Endometrial microvascular endothelial cells (primary cell): ENCODE measurements around the gene TNPO2. TPM values are rescaled to one million over a fixed set of nuclear protein-coding genes. Genes with fewer than 3 reads are reported as not detected.
"Not testable (repeated sequence)": the region's sequence is repeated elsewhere in the genome, so short reads cannot be mapped to it uniquely, and the experiment has no call there.

Experiments used
- in situ Hi-C: cut with HindIII; loops from 2 replicates; pipeline ENCODE4 v1.10.0; 2017; ENCODE audit warnings: low sequenced_read_pairs, low pct_unique_long_range_greater_than_20kb; ENCODE audit errors: inconsistent ontology term
- total RNA-seq: library from RNA; depleted of rRNA; stranded (reverse); fragments of >200 nt; gene quantifications from one replicate; pipeline ENCODE4 v1.2.3, GENCODE V29; 2015; ENCODE audit errors: inconsistent ontology term

Gene TNPO2
- total RNA-seq, 1 donor from 2014 or later, result 23.1 TPM

DNA sequence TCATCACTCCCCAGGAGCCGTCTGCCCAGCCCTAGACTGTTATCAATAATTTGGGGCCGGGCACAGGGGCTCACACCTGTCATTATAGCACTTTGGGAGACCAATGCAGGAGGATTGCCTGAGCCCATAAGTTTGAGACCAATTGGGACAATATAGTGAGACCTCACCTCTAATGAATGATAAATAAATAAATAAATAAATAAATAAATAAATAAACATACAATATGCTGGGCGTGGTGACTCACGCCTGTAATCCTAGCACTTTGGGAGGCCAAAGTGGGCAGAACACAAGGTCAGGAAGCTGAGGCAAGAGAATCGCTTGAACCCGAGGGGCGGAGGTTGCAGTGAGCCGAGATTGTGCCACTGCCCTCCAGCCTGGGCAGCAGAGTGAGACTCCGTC, 10.4 kb downstream of the TNPO2 start:
- in situ Hi-C loops, result not testable (repeated sequence)

- in situ Hi-C loops, result not testable (repeated sequence)
Observed at GRCh38 chr19:12712077-12712476, 11.7 kb downstream of the TNPO2 start.

- in situ Hi-C loops, result no loop called here
Observed at GRCh38 chr19:12711187-12711586, 12.5 kb downstream of the TNPO2 start.

- in situ Hi-C loops, result no loop called here
Observed at GRCh38 chr19:12708641-12709040, 15.1 kb downstream of the TNPO2 start.

DNA sequence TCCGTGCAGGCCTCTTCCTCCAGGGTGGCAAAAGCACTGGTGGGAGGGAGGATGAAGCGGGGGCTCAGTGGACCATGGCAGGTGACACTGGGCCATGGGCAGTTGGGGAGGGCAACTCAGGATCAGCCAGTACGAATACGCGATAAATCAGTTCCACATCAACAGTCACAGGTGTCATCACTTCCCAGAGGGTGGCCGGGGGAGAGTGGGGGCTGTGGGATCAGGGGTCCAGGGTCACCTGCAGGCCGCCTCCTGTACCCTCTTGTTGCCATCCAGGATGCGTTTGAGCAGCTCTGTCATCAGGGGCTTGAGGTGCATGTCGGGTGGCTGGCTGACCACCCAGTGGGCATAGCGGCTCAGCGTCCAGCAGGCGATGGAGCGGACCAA, 17.4 kb downstream of the TNPO2 start:
- in situ Hi-C loops, result no loop called here

DNA sequence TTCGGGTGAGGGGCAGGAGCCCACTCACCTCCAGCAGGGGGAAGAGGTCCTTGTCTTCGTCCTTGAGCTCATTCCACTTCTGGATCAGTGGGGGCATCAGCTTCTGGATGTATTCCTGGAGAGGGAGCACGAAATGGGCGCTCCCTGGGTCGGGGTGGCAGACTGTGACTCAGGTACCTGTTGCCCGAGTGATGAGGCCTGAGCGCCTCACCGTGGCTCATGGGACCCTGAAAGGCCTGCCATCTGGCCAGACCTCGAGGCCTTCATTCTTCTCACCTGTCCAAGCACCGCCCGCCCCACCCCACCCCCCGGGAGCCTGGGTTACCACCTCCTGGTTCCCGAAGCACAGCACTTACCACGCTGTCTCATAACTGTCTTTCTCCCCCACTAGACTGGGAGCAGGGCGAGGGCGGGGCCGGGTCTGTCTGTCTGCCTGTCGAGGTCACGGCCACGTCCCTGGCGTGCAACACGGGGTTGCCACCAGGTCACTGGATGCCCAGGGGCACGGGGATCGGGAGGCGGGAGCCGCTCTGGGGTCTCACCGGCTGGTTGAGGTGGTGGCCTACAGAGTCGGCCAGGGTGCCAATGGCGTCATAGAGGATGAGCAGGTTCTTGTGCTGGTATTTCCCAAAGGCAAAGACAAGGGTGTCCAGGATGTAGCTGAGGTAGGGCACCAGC, 17.9 kb downstream of the TNPO2 start:
- in situ Hi-C loops, result no loop called here

- in situ Hi-C loops, result no loop called here
Observed at GRCh38 chr19:12705169-12705568, 18.6 kb downstream of the TNPO2 start.

GRCh38 chr19:12703046-12703445, 20.7 kb downstream of the TNPO2 start:
- in situ Hi-C loops, result no loop called here

DNA sequence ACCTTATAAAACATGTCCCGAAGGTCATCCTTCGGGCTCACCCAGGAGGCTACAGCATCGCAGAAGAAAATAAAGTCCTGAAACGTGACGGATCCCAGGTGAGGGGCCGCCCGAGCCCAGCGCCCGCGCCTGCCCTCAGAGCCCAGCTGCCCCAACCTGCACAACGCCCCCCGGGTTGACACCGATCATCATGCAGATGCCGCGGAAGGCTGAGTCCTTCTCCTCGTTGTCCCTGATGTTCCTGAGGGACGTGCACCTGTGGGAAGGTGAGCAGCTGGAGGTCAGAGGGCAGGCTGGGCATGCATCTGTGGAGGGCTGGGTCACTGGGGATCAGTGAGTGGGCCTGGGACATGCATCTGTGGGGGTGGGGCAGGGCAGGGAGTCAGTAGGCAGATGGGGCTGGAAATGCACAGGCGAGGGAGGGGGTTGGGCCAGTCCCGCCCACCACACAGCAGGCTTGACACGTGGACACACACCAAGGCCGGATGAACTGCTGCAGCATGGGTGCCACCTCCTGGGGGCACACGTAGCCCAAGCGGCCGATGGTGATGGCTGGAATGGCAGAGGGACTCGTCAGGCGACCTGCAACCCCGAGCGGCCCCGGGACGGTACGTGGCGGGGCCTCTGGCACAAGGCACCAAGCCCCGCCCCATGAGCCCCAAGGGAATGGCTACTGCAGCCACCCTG, 22.0 kb downstream of the TNPO2 start:
- in situ Hi-C loops, result no loop called here

- in situ Hi-C loops, result no loop called here
Observed at GRCh38 chr19:12698138-12698537, 25.6 kb downstream of the TNPO2 start.

- in situ Hi-C loops, result not testable (repeated sequence)
Observed at GRCh38 chr19:12697425-12697824, 26.3 kb downstream of the TNPO2 start.

GRCh38 chr19:12696366-12697335, 27.1 kb downstream of the TNPO2 start, which contains the start of gene FBXW9:
Gene FBXW9 (minus strand): TSS chr19:12696631. CDS start chr19:12696581, 50 bp downstream.
- in situ Hi-C loops, result no loop called here

DNA sequence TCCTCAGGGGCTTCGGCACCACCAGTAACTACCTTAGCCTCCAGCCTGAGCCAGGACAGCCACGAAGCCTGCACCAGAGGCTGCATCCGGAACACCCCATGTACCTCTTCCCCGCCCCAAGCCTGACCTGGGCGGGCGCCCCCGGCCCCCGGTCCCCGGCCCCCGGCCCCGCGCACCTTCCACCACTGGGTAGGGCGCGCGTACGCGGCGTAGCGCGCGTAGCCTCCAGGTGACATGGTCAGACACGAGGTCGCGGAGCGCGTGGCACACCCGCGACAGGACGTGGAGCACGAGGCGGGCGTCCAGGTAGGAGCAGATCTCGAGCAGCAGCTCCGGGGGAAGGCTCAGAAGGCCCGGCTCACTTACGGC, 27.8 kb downstream of the TNPO2 start:
- in situ Hi-C loops, result no loop called here

DNA sequence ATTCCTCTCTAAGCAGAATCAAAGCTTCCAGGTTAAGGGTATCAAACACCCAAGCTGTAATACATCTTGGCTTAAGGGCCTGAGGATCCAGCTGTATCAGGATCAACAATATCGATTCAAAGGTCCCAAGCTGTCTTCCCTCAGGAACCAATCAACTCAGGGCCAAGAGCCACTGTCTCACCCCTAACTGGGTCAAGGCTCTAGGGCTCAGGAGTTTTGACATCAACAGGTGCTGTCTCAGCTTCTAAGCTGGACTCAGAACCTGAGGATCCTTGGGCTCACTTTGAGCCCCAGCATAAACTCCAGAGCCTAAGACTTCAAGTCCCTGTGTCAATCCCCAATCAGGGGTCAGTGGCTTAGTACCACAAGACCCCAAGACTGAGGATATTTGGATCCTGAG, 28.2 kb downstream of the TNPO2 start:
- in situ Hi-C loops, result no loop called here

DNA sequence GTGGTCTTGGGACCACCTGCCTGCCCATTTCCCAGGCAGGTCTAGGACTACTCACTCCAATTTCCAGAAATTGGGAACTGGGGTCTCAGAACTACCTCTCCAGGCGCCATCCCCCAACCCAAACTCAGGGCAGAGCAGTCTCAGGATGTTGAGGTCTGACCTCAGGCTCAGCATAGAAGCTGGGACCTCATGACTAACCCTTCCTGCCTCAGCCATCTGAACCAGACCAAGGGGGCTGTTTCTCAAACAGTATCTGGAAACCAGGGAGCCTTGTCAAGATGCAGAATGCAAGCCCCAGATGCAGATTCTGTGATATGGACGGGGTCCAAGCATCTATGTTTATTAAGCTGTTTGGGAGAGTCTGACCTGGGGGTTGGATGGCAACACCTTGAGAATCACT, 28.6 kb downstream of the TNPO2 start:
- in situ Hi-C loops, result no loop called here

- in situ Hi-C loops, result no loop called here
Observed at GRCh38 chr19:12694641-12695040, 29.1 kb downstream of the TNPO2 start.

DNA sequence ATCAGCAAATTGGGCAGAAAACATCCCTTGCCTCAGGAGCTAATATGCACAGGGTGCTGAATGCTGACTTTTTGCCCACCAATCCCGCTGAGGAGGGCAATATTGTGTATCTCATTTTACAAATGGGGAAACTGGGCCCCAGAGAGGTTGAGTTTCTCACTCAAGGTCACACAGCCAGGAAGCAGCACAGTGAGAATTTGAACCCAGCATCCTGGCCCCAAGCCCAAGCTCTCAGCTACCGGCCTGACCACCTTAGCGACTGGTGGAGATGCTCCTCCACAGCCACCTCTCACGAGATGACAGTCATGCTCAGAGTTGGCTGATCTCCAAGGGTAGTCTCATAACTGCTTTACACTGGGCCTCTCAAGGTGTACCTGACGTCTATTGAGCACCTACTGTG, 30.8 kb downstream of the TNPO2 start:
- in situ Hi-C loops, result no loop called here

DNA sequence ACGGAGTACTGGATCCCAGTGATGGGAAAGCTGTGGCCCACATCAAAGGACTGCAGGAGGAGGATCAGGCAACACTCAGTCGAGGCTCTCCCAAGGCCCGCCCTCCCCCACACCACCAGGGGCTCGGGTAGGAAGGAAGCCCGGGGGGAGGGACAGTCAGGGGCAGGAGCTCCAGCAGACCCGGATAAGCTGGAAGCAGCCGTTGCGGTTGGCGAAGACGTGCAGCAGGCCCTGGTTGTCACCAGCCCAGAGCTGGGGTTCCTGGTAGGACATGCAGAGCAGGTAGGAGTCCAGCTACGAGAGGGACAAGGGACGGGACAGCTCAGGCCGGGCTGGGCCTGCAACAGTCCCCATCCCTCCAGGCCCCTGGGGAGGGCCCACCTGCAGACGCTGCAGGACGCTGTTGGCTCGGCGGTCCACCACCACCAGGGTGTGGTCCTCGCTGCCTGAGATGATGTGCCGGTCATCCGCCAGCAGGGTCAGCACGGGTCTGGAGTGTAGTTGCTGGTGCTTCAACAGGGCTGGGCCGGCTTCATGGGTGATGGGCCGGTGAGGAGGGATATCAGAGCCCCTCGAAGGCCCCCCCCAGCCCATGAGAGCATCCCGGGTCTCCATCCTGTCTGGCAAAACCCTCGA, 34.0 kb downstream of the TNPO2 start:
- in situ Hi-C loops, result no loop called here

GRCh38 chr19:12689012-12689411, 34.7 kb downstream of the TNPO2 start:
- in situ Hi-C loops, result no loop called here
